ENCODE results near the gene BMP10.

DNA sequence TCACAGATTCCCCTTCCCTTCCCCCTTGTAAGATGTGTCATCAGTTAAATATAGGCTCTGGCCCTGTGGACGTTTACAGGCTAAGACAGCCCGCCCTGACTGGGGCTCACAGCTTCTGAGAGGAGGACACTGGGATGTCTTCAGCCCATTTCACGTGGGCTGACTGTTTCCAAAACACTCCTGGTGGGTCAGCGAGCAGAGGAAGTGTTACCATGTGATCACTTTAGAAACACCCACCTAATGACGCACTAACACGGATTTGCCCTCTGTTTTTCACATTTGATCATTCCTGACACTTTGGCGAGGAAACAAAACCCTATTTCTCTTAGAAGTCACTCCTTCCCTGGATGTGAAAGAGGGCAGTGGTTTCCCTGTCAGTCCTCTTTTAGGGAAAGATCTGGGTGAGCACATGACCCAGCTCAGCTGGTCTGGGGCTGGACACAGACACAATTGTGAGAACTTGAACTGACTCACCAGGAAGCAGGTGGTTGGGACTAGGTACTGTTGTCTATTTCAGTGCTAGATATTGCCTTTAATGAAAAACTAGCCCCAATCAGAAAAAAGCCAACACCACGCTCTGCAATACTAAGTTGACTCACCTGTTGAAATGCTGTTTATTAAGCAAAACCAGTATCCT lies 38.8 kb downstream of the BMP10 start:
- TF ChIP-seq, protein P1, sequence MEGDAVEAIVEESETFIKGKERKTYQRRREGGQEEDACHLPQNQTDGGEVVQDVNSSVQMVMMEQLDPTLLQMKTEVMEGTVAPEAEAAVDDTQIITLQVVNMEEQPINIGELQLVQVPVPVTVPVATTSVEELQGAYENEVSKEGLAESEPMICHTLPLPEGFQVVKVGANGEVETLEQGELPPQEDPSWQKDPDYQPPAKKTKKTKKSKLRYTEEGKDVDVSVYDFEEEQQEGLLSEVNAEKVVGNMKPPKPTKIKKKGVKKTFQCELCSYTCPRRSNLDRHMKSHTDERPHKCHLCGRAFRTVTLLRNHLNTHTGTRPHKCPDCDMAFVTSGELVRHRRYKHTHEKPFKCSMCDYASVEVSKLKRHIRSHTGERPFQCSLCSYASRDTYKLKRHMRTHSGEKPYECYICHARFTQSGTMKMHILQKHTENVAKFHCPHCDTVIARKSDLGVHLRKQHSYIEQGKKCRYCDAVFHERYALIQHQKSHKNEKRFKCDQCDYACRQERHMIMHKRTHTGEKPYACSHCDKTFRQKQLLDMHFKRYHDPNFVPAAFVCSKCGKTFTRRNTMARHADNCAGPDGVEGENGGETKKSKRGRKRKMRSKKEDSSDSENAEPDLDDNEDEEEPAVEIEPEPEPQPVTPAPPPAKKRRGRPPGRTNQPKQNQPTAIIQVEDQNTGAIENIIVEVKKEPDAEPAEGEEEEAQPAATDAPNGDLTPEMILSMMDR (conservative IDR thresholded peaks at IDR 0.05 in 1 of 2, IDR thresholded peaks at IDR 0.05 in 1 of 2; ENCODE audit: extremely low read depth in 1 of 2, insufficient read depth in 1 of 2, low read depth in 1 of 2, low read length in 2 of 2) = no peak
- no peak for TF ChIP-seq EZH2 (IDR thresholded peaks at IDR 0.05; ENCODE audit: borderline replicate concordance, low read length)

Data from mammary epithelial cell (primary cell).